Pons (tissue), 1 donor: Measurements from ENCODE around the gene ANKRD9.

ENCODE experiments used
- DNase-seq: peaks from one replicate; pipeline ENCODE4 v3.0.0-alpha.2; 2016; ENCODE audit warnings: low spot score

Gene ANKRD9

DNA sequence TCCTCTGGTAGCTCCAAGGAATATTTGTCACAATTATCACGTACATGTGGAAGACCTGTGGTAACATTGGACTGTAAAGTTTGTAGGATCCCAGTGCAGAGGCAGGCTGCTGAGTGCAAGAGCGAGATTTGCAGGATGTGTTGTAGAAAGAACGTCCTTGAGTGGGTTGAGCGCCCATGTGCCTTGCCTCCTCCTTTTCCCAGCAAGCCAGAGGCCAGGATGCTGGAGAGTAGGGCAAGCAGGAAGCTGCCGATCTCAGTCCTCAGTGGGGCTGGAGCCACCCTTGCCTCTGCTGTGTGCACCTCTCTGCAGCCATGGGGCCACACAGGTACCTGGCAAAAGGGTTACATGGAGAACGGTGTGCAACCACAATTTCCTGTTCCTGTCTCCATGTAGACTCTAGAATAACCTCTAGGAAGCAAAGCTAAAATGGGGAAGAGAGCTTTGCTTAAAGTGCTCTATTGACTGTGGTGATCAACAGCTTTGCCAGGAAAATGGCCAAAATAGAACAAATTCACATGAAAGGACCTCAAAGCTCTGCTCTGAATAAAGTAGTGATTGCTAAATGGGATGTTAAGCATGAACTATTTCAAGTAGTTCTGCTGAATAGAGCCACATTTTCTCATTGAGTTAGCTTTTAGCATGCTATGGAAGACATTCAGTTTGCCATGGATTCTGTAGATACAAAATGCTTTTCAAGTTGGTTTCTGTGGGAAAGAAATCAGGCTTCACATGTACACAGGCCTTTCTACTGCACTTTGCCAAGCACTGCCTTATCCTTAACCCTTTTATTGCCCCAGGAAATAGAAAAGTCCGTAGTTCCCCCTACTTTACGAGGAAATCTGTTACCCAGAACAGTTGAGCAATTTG, 37.4 kb downstream of the ANKRD9 start:
- peak; percentile 28 for DNase-seq

- no peak for DNase-seq
These were observed 40.3 kb downstream of the ANKRD9 start for GRCh38 chr14:102469261-102469660.

DNA sequence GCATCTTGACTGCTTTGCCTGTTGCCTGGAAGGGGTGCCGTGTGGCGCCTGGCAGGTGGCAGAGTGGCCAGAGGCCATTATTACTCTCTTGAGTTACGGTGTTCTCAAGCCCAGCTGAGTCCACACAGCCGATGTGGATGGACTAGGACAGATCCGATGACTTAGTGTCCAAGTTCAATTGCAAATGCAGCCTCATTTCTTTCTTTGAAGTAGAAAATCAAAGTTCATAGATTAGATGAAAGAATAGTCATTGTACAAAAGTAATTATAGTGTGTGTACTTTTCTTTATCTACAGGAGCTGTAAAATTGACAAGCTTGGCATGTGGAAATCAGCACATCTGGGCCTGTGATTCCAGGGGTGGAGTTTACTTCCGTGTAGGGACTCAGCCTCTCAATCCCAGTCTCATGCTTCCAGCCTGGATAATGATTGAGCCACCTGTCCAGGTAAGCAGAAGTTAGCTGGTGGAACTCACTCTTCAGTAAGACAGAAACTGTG, 44.7 kb downstream of the ANKRD9 start:
- DNase-seq, result no peak

DNA sequence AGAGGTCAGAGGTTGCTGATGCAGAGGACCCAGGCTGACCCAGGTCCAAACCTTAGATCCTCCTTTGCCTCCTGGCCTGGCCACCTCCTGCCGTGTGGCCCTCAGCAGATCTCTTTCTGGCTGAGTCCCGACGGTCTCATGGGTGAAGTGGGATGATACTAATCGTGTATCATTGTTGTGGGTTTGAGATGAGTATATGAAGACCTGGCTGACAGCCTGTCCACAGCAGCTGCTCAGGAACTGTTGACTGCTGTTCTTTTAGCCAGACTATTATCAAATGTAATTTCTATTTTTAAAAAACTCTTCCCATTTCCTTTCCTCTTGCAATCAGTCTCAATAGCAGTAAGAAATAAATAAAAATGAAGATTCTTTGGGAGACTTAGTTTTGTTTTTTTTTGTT, 45.6 kb downstream of the ANKRD9 start:
- no peak for DNase-seq

DNA sequence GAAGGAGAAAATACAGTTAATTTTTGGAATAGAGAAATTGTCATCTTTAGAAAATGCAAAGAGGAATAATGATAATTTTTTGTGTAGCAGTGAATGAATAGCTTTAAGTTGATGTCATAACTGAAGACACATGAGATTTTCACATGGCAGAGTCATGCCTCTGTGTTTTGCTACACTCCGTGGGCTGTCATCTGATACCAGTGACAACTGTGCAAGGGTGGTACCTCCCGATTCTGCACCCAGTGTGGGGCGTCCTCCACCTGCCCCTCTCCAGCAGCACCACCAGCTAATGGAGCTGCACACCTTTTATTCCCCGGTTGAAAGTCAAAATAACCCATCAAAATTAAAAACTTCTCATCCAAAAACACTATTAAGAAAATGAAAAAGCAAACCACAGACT, 47.2 kb downstream of the ANKRD9 start:
- no peak for DNase-seq

- no peak for DNase-seq
These were observed 47.9 kb downstream of the ANKRD9 start for GRCh38 chr14:102461490-102462338.

DNA sequence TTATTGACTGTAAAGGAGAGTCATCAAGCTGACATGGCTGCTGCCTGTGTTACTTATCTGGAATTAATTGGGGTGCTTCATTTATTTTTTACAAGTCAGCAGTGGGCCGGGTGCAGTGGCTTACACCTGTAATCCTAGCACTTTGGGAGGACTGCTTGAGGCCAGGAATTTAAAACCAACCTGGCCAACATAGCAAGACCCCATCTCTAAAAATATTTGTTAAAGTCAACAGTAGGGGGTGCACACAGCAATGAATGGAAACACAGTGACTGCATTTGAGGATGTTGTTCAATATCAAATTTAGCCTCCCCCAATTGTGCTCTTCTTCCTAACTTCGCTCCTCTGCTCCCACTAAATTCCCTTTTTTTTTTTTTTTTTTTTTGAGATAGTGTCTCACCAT, 52.1 kb downstream of the ANKRD9 start:
- no peak for DNase-seq

DNA sequence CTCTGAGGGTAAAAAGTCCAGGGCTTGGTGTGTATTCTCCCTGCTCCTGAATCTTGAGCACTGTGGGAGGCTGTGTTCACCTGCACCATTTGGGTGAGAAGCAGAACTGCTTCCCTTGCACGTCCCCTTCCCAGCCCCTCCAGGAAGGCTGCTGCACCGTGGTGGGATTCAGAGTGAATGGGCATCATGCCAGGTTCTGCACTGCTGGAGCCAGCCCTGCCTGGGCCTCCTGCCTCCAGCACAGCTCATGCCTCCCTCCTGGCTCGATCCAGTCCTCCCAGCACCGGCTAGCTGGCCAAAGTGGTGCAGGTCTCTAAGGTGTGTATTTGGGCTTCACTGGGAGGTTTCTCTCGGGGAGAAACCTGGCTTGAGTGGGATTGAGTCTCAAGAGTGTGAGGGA, 54.9 kb downstream of the ANKRD9 start:
- DNase-seq, result no peak

- DNase-seq, result no peak
These were observed 57.3 kb downstream of the ANKRD9 start for GRCh38 chr14:102452302-102452701.
